GM19468 (cell line): ENCODE measurements around the gene DEPDC5.
"Not testable (repeated sequence)": the region's sequence is repeated elsewhere in the genome, so short reads cannot be mapped to it uniquely, and the experiment has no call there.

Source experiments
- ATAC-seq: cut with Tn5 transposase; IDR thresholded peaks from one replicate; pipeline ENCODE4 v1.9.1; 2021; ENCODE audit warnings: mild to moderate bottlenecking, moderate library complexity, moderate number of reproducible peaks; ENCODE audit not compliant: unreplicated experiment; ENCODE audit errors: extremely low read depth

The DEPDC5 gene

DNA sequence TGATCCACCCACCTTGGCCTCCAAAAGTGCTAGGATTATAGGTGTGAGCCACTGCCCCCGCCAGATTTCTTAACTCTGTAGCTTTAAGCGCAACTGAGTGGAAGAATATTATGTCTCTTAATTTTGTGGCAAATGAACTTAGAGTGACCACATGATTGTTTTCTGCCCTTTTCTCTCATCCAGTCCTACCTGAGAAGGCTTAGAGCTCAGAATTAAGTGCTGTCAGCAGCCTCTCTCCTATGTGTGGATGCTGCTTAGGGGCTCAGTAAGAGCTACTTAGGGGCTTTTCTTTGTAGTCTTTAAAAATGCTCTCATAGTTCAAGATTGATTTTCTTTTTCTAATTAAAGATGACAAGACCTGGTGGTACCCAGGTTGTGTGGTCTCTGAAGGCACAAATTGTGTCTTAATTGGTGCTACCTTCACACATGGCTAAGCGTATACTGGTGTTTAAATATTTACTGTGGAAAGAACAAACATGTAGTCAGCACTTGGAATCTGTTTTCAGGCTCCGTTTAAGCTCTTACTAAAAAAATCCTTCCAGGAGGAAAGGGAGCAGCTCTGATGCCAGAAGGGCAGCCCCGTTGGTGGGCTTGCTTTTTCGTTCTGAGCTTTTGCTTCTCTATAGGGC is 59.3 kb downstream of the DEPDC5 start:
- ATAC-seq = no peak

DNA sequence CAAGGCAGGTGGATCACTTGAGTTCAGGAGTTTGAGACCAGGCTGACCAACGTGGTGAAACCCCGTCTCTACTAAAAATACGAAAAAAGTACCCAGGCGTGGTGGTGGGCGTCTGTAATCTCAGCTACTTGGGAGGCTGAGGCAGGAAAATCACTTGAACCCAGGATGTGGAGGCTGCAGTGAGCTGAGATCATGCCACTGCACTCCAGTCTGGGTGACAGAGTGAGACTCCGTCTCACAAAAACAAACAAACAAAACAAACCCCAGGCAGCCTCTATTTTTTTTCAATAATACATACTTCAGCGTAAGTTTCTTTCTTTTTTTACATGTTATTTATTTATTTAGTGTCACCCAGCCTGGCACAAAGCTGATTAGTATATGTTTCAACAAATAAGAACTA is 60.1 kb downstream of the DEPDC5 start:
- not testable (repeated sequence) for ATAC-seq

DNA sequence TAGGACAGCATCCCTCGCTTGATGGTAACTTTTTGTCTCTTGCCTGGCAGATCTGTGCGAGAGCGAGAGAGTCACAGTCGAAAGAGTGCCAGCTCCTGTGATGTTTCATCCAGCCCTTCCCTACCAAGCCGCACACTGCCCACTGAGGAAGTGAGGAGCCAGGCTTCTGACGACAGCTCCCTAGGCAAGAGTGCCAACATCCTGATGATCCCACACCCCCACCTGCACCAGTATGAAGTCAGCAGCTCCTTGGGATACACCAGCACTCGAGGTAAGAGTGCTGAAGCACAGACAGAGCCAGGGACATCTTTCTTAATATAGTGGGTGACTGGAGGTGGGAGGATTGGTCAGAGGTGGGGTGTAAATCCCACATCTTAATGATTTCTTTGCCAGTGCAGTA is 61.1 kb downstream of the DEPDC5 start:
- no peak for ATAC-seq

GRCh38 chr22:31815383-31815814 is 61.6 kb downstream of the DEPDC5 start:
- ATAC-seq = not testable (repeated sequence)

- no peak for ATAC-seq
These were observed 62.9 kb downstream of the DEPDC5 start for GRCh38 chr22:31816750-31817149.

GRCh38 chr22:31818481-31819392 is 64.9 kb downstream of the DEPDC5 start:
- no peak for ATAC-seq

- ATAC-seq = no peak
These were observed 66.8 kb downstream of the DEPDC5 start for GRCh38 chr22:31820655-31821054.

- ATAC-seq = no peak
These were observed 67.8 kb downstream of the DEPDC5 start for GRCh38 chr22:31821572-31821971.

DNA sequence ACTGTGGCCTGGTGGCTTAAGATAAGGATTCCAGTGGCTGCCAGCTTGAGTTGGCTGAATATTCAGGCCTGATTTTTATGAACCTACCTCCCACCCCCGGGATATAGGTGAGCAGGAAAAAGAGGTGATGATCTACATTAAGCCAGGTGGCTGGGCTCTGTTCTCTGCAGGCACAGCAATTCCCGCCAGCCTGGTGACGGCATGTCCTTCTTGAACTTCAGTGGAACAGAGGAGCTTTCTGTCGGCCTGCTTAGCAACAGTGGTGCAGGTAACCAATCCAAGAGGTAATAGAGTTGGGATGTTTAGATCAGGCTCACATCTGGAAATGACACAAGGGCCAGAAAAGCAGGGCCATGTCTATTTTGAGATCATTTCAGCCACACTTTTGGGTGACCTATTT is 68.7 kb downstream of the DEPDC5 start:
- ATAC-seq = no peak

DNA sequence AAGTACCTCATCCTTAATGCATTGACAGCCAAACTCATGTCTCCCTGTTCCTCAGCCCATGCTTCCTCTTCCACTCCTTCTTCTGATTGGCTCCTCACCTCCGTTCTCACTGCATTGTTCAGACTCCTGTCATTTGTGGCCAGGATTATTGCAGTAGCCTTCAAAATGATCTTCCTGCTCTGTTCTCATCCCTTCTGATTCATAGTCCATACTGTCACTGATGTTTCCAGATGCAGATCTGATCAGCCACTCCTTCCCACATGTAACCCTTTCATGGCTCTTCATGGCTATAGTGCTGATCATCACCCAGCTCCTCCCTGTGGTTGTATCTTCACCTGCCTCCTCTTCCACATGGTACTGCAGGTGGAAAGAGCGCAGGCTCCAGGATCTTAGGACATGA is 71.7 kb downstream of the DEPDC5 start:
- no peak for ATAC-seq

DNA sequence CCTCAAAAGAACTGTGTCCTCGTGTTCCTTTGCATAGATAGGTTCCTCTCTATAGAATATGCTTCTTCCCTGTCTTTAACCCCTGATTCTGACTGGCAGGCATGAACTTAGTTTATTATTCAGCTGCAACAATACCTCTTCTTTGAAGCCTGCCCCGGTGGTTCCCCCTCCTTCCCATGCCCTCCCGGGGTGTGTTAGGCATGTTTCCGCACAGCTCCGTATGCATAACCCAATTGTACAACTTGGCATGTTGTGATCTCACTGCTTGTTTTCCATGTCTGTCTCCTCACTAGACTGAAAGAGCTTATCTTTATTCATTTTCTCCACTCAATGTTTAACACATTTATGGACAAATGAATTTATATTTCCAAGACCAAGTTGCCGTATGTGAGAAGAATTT is 72.6 kb downstream of the DEPDC5 start:
- no peak for ATAC-seq

GRCh38 chr22:31828739-31829138 is 74.9 kb downstream of the DEPDC5 start:
- ATAC-seq = no peak

- no peak for ATAC-seq
These were observed 75.7 kb downstream of the DEPDC5 start for GRCh38 chr22:31829505-31829904.

GRCh38 chr22:31830721-31831070 is 76.9 kb downstream of the DEPDC5 start:
- no peak for ATAC-seq

DNA sequence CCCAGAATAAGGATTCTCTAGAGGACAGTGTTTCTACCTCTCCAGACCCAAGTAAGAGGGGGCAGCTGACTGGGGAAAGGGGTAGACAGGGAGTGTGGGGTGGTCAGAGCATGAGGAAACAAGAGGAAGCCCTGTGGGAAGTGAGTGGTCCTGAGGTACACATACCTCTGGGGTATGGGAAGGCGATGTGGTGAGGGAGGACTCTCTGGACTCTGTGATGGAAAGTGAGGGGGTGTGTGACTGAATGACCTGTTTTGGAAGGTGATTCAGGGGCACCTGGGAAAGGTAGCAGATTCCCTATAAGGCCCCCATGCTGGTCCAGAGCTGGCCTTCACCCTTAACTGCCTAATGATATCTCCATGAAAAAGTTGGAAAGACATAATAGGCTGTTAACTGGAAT is 80.1 kb downstream of the DEPDC5 start:
- no peak for ATAC-seq

DNA sequence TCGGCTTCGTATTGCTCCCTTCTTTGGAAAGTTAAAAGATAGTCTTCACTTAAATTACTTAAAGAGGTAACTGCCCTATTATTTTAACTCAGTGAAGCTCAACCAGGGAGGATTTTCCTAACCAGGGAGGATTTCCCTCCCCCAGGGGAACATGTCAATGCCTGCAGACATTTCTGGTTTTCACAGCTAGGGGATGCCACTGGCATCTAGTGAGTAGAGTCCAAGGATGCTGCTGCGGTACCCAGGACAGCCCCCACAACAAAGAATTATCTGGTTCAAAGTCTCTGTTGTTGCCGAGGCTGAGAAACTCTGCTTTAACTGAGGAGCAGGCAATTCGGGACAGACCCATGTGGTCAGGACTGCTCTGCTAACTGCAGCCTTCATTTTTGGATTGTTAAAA is 82.2 kb downstream of the DEPDC5 start:
- ATAC-seq = no peak

GRCh38 chr22:31838917-31839316 is 85.1 kb downstream of the DEPDC5 start:
- no peak for ATAC-seq

- ATAC-seq = no peak
These were observed 86.2 kb downstream of the DEPDC5 start for GRCh38 chr22:31839986-31840385.

DNA sequence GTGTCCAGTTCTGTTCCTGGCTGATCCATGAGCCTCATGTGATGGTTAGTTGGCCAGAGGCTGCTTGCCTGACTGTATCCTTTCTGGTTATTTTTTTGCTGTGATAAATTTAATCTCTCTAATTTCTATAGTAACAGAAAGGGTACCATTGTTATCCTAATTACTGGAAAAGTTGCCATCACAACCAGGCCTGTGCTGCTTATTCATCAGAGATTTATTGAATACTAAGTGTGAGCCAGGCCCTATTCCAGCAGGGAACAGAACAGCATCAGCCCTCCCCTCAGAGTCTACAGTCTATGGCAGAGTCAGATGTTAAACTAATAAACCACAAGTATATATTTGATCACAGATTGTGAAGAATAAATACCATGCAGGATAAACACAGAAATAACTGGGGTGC is 86.8 kb downstream of the DEPDC5 start:
- no peak for ATAC-seq

- no peak for ATAC-seq
These were observed 87.4 kb downstream of the DEPDC5 start for GRCh38 chr22:31841078-31841827.

DNA sequence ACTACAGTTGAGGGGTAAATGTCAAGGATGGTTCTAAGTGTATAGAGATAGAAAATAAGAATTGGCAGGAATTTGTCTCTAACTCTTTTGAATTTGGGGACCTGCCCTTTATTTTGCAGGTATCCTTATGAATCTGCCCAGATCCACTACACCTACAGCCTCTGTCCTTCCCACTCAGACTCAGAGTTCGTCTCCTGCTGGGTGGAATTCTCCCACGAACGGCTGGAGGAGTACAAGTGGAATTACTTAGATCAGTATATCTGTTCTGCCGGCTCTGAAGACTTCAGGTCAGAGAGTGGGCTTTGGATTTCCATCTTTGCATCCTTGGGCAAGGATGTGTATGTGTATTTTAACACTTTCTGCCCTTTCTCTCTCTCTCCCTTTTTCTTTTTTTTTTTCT is 89.7 kb downstream of the DEPDC5 start:
- ATAC-seq = no peak
